ENCODE results near the gene BRD3.
A peak's percentile ranks its signal among the peaks of the same experiment; 100 is the strongest.

Gene BRD3

GRCh38 chr9:134039386-134040175, 28.2 kb downstream of the BRD3 start:
- DNase-seq (ENCODE audit: low spot score) = no peak

- DNase-seq (ENCODE audit: low spot score) = no peak
Measured at GRCh38 chr9:134037641-134038040, 30.2 kb downstream of the BRD3 start.

- DNase-seq (ENCODE audit: low spot score) = no peak
Measured at GRCh38 chr9:134036130-134036529, 31.7 kb downstream of the BRD3 start.

GRCh38 chr9:134035041-134036039, 32.5 kb downstream of the BRD3 start:
- DNase-seq (ENCODE audit: low spot score) = no peak

- no peak for DNase-seq (ENCODE audit: low spot score)
Measured at GRCh38 chr9:134034215-134035040, 33.4 kb downstream of the BRD3 start.

- no peak for DNase-seq (ENCODE audit: low spot score)
Measured at GRCh38 chr9:134033516-134034214, 34.2 kb downstream of the BRD3 start.

GRCh38 chr9:134032456-134033222, 35.2 kb downstream of the BRD3 start:
- DNase-seq (ENCODE audit: low spot score) = no peak

- DNase-seq (ENCODE audit: low spot score) = no peak
Measured at GRCh38 chr9:134031783-134032182, 36.0 kb downstream of the BRD3 start.

GRCh38 chr9:134030821-134031470, 36.9 kb downstream of the BRD3 start:
- DNase-seq (ENCODE audit: low spot score) = no peak

GRCh38 chr9:134029248-134030226, 38.3 kb downstream of the BRD3 start:
- DNase-seq (ENCODE audit: low spot score) = no peak

GRCh38 chr9:134028575-134029247, 39.1 kb downstream of the BRD3 start:
- DNase-seq (ENCODE audit: low spot score) = no peak

GRCh38 chr9:134028076-134028475, 39.8 kb downstream of the BRD3 start:
- DNase-seq (ENCODE audit: low spot score) = no peak

- no peak for DNase-seq (ENCODE audit: low spot score)
Measured at GRCh38 chr9:134027561-134027960, 40.3 kb downstream of the BRD3 start.

- no peak for DNase-seq (ENCODE audit: low spot score)
Measured at GRCh38 chr9:134026981-134027380, 40.8 kb downstream of the BRD3 start.

- DNase-seq (ENCODE audit: low spot score) = no peak
Measured at GRCh38 chr9:134026581-134026980, 41.2 kb downstream of the BRD3 start.

GRCh38 chr9:134025606-134026541, 42.0 kb downstream of the BRD3 start:
- DNase-seq (ENCODE audit: low spot score) = peak; percentile 64
